ENCODE data around the gene MRGPRG.

Gene MRGPRG

GRCh38 chr11:3207526-3208189, 11.0 kb downstream of the MRGPRG start:
- no peak for TF ChIP-seq ZFX (IDR thresholded peaks at IDR 0.05; ENCODE audit: borderline replicate concordance)
- TF ChIP-seq, protein P1, sequence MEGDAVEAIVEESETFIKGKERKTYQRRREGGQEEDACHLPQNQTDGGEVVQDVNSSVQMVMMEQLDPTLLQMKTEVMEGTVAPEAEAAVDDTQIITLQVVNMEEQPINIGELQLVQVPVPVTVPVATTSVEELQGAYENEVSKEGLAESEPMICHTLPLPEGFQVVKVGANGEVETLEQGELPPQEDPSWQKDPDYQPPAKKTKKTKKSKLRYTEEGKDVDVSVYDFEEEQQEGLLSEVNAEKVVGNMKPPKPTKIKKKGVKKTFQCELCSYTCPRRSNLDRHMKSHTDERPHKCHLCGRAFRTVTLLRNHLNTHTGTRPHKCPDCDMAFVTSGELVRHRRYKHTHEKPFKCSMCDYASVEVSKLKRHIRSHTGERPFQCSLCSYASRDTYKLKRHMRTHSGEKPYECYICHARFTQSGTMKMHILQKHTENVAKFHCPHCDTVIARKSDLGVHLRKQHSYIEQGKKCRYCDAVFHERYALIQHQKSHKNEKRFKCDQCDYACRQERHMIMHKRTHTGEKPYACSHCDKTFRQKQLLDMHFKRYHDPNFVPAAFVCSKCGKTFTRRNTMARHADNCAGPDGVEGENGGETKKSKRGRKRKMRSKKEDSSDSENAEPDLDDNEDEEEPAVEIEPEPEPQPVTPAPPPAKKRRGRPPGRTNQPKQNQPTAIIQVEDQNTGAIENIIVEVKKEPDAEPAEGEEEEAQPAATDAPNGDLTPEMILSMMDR (IDR thresholded peaks at IDR 0.05) = no peak
- H3K27ac ChIP-seq = no peak overlapping the region

DNA sequence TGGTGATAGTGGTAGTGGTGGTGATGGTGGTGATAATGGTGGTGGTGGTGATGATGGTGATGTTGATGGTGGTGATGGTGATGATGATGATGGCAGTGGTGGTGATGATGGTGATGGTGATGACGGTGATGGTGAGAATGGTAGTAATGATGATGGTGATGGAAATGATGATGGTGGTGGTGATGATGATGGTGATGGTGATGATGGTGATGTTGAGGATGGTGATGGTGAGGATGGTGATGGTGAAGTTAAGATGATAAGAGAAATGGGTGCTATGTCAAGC, 11.8 kb downstream of the MRGPRG start:
- TF ChIP-seq, protein P1 (IDR thresholded peaks at IDR 0.05) = no peak
- TF ChIP-seq ZFX (IDR thresholded peaks at IDR 0.05; ENCODE audit: borderline replicate concordance) = no peak
- H3K27ac ChIP-seq = no peak overlapping the region

DNA sequence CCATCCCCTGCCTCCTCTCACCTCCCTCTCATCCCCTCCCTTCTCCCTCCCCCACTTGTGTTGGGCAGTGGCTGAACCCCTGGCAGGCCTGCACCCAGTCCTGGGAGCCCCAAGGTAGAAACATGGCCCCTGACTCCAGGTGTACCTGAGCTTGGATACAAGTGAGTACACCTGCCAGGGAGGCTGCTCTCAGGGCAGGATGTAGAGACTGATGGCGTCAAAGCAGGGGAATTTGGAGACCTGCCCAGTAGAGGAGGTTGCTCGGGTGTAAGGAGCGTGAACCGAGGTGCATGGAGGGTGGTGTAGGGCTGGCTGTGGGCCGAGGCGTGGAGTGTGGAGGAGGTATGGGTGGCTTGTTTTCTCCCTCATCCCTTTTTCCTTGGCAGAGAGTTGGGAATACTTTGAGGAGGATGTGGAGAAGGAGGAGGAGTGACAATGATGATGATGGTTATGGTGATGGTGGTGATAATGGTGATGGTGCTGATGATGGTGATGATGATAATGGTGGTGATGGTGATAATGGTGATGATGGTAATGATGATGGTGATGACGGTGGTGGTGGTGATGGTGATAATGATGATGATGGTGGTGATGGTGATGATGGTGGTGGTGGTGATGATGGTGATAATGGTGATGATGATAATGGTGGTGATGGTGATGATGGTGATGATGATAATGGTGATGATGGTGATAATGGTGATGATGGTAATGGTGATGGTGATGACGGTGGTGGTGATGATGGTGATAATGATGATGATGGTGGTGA, 12.3 kb downstream of the MRGPRG start:
- no peak overlapping the region for H3K27ac ChIP-seq
- TF ChIP-seq ZFX (IDR thresholded peaks at IDR 0.05; ENCODE audit: borderline replicate concordance) = no peak
- TF ChIP-seq, protein P1 (IDR thresholded peaks at IDR 0.05) = no peak

DNA sequence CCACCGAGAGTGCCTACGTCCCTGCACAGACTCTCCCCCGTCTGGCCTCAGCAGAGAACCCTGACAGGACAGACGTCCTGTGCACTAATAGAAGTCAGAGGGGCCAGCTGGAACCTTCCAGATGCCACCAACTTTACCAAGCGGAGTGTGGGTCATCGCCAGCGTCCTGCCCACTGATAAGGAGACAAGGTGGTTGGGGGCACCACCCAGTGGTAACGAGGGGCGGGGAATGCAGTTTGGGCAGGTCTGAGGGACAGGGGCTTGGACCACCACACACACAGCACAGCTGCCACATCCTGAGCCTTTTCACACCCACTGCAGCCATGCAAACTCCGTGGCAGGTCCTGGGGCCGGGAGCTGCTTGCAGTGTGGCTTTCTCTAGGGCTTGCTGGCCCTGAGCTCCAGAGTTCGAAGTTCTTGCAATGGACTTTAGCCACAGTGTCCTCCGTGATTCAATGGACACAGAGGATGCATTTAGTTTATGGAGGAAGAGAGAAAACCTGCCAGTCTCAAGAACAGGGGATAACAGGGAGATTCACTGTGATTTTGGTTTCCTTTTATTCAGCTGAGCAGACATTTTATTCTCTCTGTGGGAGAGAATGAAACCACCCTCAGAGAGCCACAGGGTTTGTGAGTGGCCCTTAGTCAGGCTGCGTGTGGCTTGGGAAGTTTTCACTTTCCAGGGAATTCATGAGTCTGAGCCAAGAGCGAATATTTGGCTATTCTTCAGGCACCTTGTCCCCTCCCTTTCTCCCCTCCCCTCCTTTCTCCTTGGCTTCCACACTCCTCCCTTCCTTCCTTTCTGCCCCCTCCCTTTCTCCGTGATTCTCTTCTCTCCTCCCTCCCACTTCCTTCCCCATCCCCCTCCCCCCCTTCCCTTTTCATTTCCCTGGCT, 13.1 kb downstream of the MRGPRG start:
- no peak overlapping the region for H3K27ac ChIP-seq
- no peak for TF ChIP-seq ZFX (IDR thresholded peaks at IDR 0.05; ENCODE audit: borderline replicate concordance)
- TF ChIP-seq, protein P1 (IDR thresholded peaks at IDR 0.05) = no peak

DNA sequence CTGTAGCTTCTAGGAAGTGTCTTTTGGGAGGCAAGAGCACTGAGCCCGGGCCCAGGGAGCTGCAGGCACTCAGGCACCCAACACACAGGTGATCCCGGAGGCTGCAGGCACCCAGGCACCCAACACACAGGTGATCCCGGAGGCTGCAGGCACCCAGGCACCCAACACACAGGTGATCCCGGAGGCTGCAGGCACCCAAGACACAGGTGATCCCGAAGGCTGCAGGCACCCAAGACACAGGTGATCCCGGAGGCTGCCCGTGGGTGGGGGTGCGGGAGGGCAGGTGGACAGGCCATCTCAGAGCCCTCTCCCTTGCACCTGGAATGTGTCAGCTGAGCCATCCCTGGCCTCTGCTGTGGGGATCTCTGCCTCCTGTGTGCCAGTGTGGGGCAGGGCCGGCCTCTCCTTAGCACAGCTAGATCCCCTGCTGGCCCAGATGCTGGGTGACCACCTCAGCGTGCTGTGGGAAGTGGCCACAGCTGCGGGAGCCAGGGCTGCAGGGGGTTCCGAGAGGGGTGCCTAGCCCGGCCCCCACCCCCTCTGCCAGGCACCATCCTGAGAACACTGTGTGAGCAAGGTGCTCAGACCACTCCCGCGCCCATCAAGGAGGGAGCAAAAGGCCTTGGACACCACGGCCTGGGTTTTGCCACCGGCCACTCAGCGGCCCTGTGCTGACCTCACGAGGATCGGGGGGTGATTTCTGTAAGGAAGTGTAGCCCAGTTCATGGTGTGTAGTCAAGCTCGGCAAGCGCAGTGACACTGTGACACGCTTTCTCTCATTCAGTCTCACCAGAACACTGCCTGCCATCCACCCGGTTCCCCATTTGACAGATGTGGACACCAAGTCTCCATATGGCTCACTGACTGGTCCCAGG, 14.2 kb downstream of the MRGPRG start:
- H3K27ac ChIP-seq = no peak overlapping the region
- no peak for TF ChIP-seq ZFX (IDR thresholded peaks at IDR 0.05; ENCODE audit: borderline replicate concordance)
- TF ChIP-seq, protein P1 (IDR thresholded peaks at IDR 0.05) = no peak

DNA sequence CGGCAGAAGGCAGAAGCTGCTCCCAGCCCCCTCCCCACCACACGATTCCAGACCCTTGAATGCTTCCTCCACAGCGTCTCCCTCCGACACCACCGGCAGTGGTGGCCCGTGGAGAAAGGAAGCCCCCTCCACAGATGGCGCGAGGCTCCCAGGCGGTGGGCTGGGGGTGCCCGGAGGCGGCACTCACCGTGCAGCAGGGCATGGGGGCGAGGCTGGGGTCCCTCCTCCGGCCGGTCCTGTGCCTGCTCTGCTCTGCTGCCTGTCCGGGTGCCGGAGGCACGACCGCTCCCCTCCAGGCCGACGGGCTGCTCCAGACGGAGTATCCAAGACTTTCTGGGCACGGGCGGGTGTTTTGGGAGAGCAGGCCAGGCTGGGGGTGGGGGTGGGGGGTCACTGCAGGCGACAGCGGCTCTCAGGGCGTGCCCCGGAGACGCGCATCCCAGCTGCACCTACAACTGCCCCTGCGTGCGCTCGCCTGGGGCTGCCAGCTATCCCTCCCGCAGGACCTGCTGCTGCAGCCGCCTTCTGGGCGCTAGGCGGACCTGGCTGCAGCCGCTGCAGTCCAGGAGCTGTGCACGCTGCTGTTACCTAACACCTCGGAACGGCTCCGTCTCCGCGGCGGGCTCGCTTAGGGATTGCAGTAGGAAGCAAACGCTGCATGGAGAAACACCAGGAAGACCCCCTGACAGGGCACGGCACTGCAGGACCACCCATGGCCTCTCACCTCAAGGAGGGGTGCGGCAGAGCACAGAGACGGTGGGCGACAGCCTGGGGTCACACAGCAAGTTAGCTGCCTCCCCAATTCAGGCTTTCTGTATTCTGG, 15.2 kb downstream of the MRGPRG start:
- TF ChIP-seq ZFX (IDR thresholded peaks at IDR 0.05; ENCODE audit: borderline replicate concordance) = no peak
- TF ChIP-seq, protein P1 (IDR thresholded peaks at IDR 0.05) = no peak
- H3K27ac ChIP-seq = no peak overlapping the region
